HepG2 (cell line): ENCODE measurements around the gene NSMF.

Source experiments
- CTCF ChIP-seq: sonication (generic); formaldehyde crosslinking; IDR thresholded peaks from 2 replicates; pipeline ENCODE4 v1.5.0; 2020; ENCODE audit warnings: mild to moderate bottlenecking, missing genetic modification reagents, moderate library complexity
- GATAD2A ChIP-seq: IDR thresholded peaks from 2 replicates; pipeline ENCODE4 v1.6.1; 2016
- HES4 ChIP-seq: sonication (generic); formaldehyde crosslinking; IDR thresholded peaks from 2 replicates; pipeline ENCODE4 v1.9.0; 2021; ENCODE audit warnings: mild to moderate bottlenecking, missing genetic modification reagents, borderline replicate concordance
- RAD21 ChIP-seq: fragments of 450-650 bp; formaldehyde crosslinking; IDR thresholded peaks from 2 replicates; pipeline ENCODE4 v1.5.0; 2020; ENCODE audit warnings: mild to moderate bottlenecking
- SNAPC4 ChIP-seq: sonication (generic); formaldehyde crosslinking; IDR thresholded peaks from 2 replicates; pipeline ENCODE4 v1.4.0; 2020; ENCODE audit warnings: mild to moderate bottlenecking, missing genetic modification reagents
- ZFP1 ChIP-seq: IDR thresholded peaks from 2 replicates; pipeline ENCODE4 v1.6.1; 2016

GRCh38 chr9:137444106-137444790 lies 14.9 kb downstream of the NSMF start:
- no peak for TF ChIP-seq SNAPC4 (CRISPR knock-in tag)
- TF ChIP-seq HES4, result no peak
- no peak for TF ChIP-seq ZFP1
- no peak for TF ChIP-seq RAD21 (CRISPR knock-in tag)
- no peak for TF ChIP-seq GATAD2A (CRISPR knock-in tag)
- TF ChIP-seq CTCF (CRISPR knock-in tag), result peak; percentile 31
